ENCODE results near the gene OR6C4. TPM values are rescaled to one million over a fixed set of nuclear protein-coding genes. Genes with fewer than 3 reads are reported as not detected.
"Not testable (repeated sequence)": the region's sequence is repeated elsewhere in the genome, so short reads cannot be mapped to it uniquely, and the experiment has no call there.

OR6C4 gene
- total RNA-seq, 6 donors from 2014 or later: not detected

- DNase-seq (no peak), ATAC-seq (ENCODE audit: low FRiP score in 2 of 2) (no peak)
- Histone ChIP-seq H3K9me3 (no peaks in the 10 kb centered on the region), H3K27me3 (no peaks in the 10 kb centered on the region), H3K4me3 (no peak overlapping the region), H3K27ac (no peak overlapping the region), H3K36me3 (no peaks in the 10 kb centered on the region), H3K4me1 (no peaks in the 10 kb centered on the region)
- TF ChIP-seq POLR2A (IDR thresholded peaks at IDR 0.05) (no peak), POLR2AphosphoS5 (IDR thresholded peaks at IDR 0.05) (no peak), EP300 (IDR thresholded peaks at IDR 0.05) (no peak), CTCF (IDR thresholded peaks at IDR 0.05) (no peak)
Measured at GRCh38 chr12:55548756-55549155, 646 bp upstream of the OR6C4 start.

- ATAC-seq (ENCODE audit: low FRiP score in 2 of 2): no peak
Measured at GRCh38 chr12:55554296-55554695, 4.9 kb downstream of the OR6C4 start.

GRCh38 chr12:55570060-55570459 is 20.7 kb downstream of the OR6C4 start:
- not testable (repeated sequence) for ATAC-seq (ENCODE audit: low FRiP score in 2 of 2); DNase-seq; H3K27me3 ChIP-seq; H3K4me3 ChIP-seq; H3K4me1 ChIP-seq; H3K36me3 ChIP-seq; H3K27ac ChIP-seq
- peaks cover 12 to 32% (median 22%) of the 10 kb centered on the region in 4 donors for H3K9me3 ChIP-seq

More at GRCh38 chr12:55554296-55554695, 4.9 kb downstream of the OR6C4 start:
- no peak for DNase-seq
- H3K27ac ChIP-seq: no peak overlapping the region
- H3K36me3 ChIP-seq: no peaks in the 10 kb centered on the region
- no peaks in the 10 kb centered on the region for H3K4me1 ChIP-seq
- no peak overlapping the region for H3K4me3 ChIP-seq
- peaks cover 0 to 9% (median 6%) of the 10 kb centered on the region in 4 donors for H3K9me3 ChIP-seq
- no peaks in the 10 kb centered on the region for H3K27me3 ChIP-seq
- no peak for TF ChIP-seq POLR2A (IDR thresholded peaks at IDR 0.05)
- TF ChIP-seq CTCF (IDR thresholded peaks at IDR 0.05): no peak
- no peak for TF ChIP-seq EP300 (IDR thresholded peaks at IDR 0.05)
- no peak for TF ChIP-seq POLR2AphosphoS5 (IDR thresholded peaks at IDR 0.05)

- H3K4me1 ChIP-seq; H3K36me3 ChIP-seq; H3K4me3 ChIP-seq; H3K27me3 ChIP-seq; ATAC-seq (ENCODE audit: low FRiP score in 2 of 2); DNase-seq; H3K27ac ChIP-seq: not testable (repeated sequence)
- H3K9me3 ChIP-seq: peaks cover 12 to 32% (median 22%) of the 10 kb centered on the region in 4 donors
- 94 to 97% methylated on average over 1 of the region's 1 CpG for WGBS, 2 donors
Measured at GRCh38 chr12:55570689-55571088, 21.3 kb downstream of the OR6C4 start.

GRCh38 chr12:55572168-55572567 is 22.8 kb downstream of the OR6C4 start, which contains the start of gene OR2AP1:
TSS of gene OR2AP1 (plus strand) at chr12:55572468. CDS start at chr12:55574415, 1,947 bp downstream.
- no peak for DNase-seq
- Histone ChIP-seq H3K4me1 (no peaks in the 10 kb centered on the region), H3K4me3 (no peak within 1 kb of the TSS), H3K27me3 (no peaks in the 10 kb centered on the region), H3K36me3 (no peaks in the 10 kb centered on the region), H3K9me3 (peaks cover 12 to 29% (median 22%) of the 10 kb centered on the region in 4 donors), H3K27ac (no peak within 1 kb of the TSS)
- WGBS, 2 donors: 90% methylated on average over 1 of the region's 1 CpG
- no peak for ATAC-seq (ENCODE audit: low FRiP score in 2 of 2)
- TF ChIP-seq POLR2A (IDR thresholded peaks at IDR 0.05) (no peak), CTCF (IDR thresholded peaks at IDR 0.05) (no peak), EP300 (IDR thresholded peaks at IDR 0.05) (no peak)

- H3K27ac ChIP-seq: no peak overlapping the region
- peak in 1 of 2 donors; percentile 33 for DNase-seq
- WGBS, 2 donors: 92 to 100% methylated on average over 2 of the region's 2 CpGs
- no peaks in the 10 kb centered on the region for H3K4me1 ChIP-seq
- no peak overlapping the region for H3K4me3 ChIP-seq
- no peak for ATAC-seq (ENCODE audit: low FRiP score in 2 of 2)
- TF ChIP-seq CTCF (IDR thresholded peaks at IDR 0.05): no peak
- TF ChIP-seq POLR2A (IDR thresholded peaks at IDR 0.05): no peak
- no peak for TF ChIP-seq EP300 (IDR thresholded peaks at IDR 0.05)
- no peak for TF ChIP-seq POLR2AphosphoS5 (IDR thresholded peaks at IDR 0.05)
- no peaks in the 10 kb centered on the region for H3K27me3 ChIP-seq
- no peaks in the 10 kb centered on the region for H3K36me3 ChIP-seq
- no peaks in the 10 kb centered on the region for H3K9me3 ChIP-seq
Measured at GRCh38 chr12:55582066-55582465, 32.7 kb downstream of the OR6C4 start.
